GM19438 (cell line): Measurements from ENCODE around the gene LINC01488.

Source experiments
- ATAC-seq: cut with Tn5 transposase; IDR thresholded peaks from one replicate; pipeline ENCODE4 v1.9.1; 2021; ENCODE audit warnings: low read depth; ENCODE audit not compliant: unreplicated experiment

The LINC01488 gene

DNA sequence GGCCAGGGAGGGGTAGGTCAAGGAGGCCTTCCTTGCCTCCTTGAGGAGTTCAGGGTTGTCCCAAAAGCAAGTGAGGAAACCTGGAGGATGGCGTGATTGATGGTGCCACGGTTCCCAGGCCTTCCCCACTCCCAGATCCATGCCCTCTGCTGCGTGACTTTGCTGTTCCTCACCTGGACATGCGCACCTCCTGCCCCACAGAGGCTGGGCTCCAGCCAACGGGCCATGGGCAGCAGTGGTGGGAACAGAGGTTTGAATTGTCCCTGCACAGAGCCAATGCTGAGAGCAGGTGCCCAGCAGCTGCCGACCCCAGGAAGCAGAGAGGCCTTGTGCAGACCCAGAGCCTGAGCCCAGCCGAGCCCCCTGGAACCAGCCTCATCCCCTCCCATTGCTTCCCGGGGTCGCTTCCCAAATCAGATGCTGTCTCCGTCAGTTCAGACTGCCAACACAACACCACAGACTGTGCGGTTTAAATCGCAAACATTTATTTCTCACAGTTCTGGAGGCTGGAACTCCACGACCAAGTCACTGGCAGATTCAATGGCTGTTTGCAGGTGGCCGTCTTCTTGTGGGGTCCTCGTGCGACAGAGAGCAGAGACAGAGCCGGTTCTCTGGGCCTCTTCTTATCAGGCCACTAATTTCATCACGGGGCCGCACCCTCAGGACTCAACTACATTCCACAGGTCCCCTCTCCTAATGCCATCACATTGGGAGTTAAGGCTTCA, 6.2 kb upstream of the LINC01488 start:
- ATAC-seq: no peak

- no peak for ATAC-seq
Measured at GRCh38 chr11:69475866-69476471, 5.5 kb upstream of the LINC01488 start.

DNA sequence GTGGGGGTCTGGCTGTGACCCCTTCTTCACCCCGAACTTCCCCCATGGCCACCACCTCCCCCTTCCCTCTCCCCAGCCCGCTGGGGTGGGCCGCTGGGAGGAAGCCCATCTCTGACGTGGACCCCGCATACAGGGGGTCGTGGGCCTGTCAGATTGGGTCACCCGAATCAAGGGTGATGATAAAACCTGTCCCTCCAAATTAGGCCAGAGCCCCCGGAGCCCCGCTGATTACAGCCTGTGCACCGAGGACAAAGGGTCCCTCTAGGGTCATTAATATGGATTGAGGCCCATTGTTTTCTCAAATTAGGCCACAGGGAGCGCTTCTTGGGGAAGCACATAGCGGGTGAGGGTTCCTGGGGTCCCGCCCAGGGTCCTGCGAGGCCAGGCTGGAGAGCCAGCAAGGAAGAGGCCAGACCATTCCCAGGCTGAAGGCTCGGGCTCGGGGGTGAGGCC, 4.9 kb upstream of the LINC01488 start:
- ATAC-seq: no peak

DNA sequence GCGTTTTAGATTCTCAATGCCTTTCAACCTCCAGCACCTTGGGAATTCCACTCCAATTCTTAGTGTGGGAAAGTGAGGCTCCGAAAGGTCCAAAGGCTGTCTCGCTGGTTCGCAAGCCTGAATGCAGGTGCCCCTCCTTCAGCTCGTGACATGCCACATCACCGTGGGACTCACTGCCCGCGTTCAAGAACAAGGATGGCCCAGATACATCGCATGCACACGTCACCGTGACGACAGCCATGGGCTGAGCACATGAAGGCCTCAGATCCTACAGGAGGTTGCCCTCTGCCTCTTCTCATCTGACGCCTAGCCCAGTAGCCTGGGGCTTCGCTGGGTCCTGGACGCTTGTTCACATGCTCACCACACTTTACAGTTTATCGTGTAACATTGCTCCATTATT, 4.4 kb upstream of the LINC01488 start:
- ATAC-seq: no peak

DNA sequence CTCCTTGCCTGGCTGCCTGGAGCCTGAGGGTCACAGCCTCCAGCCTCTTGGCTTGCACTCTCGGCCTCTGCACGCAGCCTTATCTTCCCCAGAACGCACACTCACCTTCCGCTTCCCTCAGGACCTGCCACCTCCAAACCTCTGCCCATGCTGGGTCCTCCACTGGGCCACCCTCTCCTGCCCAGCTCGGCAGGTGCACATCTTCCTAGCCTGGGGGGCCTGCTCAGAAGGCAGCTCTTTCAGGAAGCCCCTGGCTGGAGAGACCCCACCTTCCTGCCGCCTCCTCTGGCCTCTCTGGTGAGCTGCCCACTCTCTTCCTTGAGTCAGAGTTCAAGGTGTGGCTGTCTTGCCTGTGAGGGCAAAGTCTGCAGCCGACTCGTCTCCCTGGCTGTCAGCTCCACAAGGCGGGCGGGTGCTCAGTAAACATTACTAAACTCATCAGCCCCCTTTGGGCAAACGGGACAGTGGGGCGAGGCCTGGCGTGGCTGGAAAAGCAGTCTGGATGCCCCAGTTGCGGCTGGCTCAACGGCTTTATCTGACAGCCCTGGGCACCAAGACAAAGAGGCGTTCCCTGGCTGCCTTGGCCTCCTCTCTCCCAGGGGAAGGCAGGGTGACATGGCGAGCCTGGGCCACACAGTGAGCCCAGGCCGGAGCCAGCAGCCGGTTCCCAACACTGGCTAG, 1.7 kb upstream of the LINC01488 start:
- no peak for ATAC-seq

- ATAC-seq: no peak
Measured at GRCh38 chr11:69480547-69481392, 693 bp upstream of the LINC01488 start.

DNA sequence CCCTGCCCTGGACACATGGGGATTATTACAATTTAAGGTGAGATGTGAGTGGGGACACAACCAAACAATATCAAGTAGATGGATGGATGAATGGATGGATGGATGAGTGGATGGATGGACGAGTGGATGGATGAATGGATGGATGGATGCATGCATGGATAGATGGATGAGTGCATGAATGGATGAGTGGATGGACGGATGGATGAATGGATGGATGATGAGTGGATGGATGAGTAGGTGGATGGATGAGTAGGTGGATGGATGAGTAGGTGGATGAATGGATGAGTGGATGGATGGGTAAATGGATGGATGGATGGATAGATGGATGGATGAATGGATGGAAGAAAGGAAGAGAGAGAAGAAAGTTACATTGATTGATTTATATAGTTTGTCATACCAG, 859 bp downstream of the LINC01488 start:
- no peak for ATAC-seq

- no peak for ATAC-seq
Measured at GRCh38 chr11:69483170-69483569, 1.7 kb downstream of the LINC01488 start.

GRCh38 chr11:69483691-69484426, 2.4 kb downstream of the LINC01488 start:
- ATAC-seq: no peak

DNA sequence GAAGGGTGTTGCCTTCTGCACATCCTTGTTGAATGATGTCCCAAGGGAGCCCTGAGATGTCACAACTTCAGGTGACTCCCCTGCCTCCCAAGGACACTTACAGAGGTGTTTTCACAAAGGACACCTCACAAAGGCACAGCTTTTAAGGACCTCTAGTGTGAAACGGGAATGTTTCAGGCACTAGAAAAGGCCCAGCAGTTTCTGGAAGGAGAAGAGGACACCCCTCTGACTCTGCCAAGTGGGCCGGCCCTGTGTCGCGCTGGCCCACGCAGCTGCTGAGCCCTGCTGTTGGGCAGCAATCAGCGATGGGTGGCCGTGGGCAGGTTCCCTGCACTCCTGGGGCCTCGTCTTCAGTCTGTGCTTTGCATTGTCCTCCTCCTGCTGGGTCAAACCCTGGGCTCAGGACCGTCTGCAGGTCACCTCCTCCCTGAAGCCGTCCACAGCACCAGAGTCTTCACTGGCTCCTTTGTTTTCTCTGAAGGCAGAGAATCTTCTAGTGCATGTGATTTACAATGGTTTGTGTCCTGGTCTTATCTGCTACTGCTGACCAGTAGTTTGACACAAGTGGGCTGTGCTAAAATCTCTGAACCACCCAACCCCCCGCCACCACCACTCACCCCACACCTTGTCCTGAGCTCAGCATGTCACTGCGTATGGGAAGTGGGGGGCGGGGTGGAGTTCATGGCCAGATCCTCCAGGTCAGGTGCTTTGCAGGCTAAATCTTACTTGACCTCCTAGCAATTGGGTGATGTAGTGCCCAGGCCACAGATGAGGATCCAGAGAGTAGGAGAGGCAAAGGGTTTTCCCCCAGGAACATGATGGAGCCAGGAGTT, 3.2 kb downstream of the LINC01488 start:
- ATAC-seq: no peak

GRCh38 chr11:69485337-69486041, 4.0 kb downstream of the LINC01488 start:
- ATAC-seq: no peak

- ATAC-seq: no peak
Measured at GRCh38 chr11:69486056-69486772, 4.8 kb downstream of the LINC01488 start.

DNA sequence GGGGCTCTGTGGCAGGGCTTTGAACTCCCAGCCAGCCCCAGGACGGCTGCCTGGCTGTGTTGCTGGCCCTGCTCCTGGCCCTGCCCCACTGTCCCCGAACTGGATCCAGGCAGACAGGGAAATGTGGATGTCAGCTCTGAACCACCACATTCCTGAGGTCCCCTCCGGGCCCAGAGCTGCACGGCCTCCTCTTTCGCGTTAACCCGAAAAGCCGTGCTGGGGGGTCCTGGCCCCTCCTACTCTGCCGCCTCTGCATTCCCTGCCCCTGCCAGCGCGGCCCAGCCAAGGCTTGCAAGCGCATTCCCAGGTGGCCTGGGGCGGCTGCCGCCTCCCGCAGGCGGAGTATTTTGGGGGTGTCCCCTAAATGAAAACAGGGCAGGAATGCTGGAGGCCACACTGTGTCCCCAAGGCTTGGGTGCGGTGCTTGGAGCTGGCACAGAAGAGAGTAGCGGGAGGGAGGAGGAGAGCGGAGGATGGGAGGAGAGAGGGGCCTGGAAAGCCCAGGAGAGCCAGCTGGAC, 5.4 kb downstream of the LINC01488 start:
- ATAC-seq: no peak

GRCh38 chr11:69487391-69487790, 5.9 kb downstream of the LINC01488 start:
- ATAC-seq: no peak

GRCh38 chr11:69487849-69488542, 6.5 kb downstream of the LINC01488 start:
- ATAC-seq: no peak

GRCh38 chr11:69488543-69488940, 7.1 kb downstream of the LINC01488 start:
- ATAC-seq: no peak

- no peak for ATAC-seq
Measured at GRCh38 chr11:69489031-69489745, 7.7 kb downstream of the LINC01488 start.
